Activated CD4-positive, CD25-positive, alpha-beta regulatory T cell treated with anti-CD3 and anti-CD28 coated beads, Interleukin-2, amount 50 U/mL, for 24 hours (primary cell): ENCODE data around the gene DAB2IP.

ENCODE experiments used
- ATAC-seq, 2 donors: fragments of 150-1000 bp; cut with Tn5 transposase; one replicate each; pipeline ENCODE4 v1.10.0; 2021; ENCODE audit warnings: mild to moderate bottlenecking in 1 of 2, moderate library complexity in 1 of 2

DAB2IP gene

DNA sequence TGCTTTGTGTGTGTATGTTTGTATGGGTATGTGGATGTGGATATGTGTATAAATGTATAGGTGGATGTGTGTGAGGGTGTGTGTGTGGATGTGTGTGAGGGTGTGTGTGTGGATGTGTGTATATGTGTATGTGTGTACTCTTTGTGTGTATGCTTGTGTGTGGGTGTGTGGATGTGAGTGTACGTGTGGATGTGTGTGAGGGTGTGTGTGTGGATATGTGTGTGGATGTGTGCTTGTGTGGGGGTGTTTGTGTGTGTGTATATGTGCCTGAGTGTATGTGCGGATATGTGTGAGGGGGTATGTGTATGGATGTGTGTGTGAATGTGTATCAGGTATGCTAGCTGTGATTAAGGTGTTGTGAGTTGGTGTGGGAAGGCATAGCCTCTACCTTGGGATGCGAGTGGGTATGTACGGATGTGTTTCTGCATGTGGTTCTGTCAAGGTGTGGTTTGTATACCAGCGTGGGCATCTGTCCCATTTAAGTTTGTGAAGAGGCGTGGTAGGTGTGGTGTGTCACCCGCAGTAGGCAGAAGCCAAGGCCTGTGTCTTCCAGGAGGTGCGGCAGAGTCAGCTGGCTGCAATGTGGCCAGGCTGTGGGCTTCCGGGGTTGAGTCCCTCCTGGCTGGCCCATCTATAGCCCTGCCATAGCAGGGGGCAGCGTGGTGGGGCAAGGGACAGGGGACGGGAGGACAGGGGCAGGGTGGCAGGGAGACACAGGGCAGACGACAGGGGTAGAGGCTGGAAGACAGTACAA, 155.8 kb downstream of the DAB2IP start:
- no peak for ATAC-seq

GRCh38 chr9:121807823-121808278, 156.4 kb downstream of the DAB2IP start:
- ATAC-seq = no peak

- ATAC-seq = no peak
Measured at GRCh38 chr9:121808781-121809180, 157.3 kb downstream of the DAB2IP start.

GRCh38 chr9:121809356-121810050, 158.1 kb downstream of the DAB2IP start:
- no peak for ATAC-seq

GRCh38 chr9:121810489-121810888, 159.1 kb downstream of the DAB2IP start:
- ATAC-seq = no peak

- no peak for ATAC-seq
Measured at GRCh38 chr9:121811140-121811539, 159.7 kb downstream of the DAB2IP start.

- ATAC-seq = no peak
Measured at GRCh38 chr9:121811751-121812150, 160.3 kb downstream of the DAB2IP start.

GRCh38 chr9:121812159-121812735, 160.8 kb downstream of the DAB2IP start:
- ATAC-seq = no peak

- ATAC-seq = no peak
Measured at GRCh38 chr9:121813519-121814210, 162.2 kb downstream of the DAB2IP start.

DNA sequence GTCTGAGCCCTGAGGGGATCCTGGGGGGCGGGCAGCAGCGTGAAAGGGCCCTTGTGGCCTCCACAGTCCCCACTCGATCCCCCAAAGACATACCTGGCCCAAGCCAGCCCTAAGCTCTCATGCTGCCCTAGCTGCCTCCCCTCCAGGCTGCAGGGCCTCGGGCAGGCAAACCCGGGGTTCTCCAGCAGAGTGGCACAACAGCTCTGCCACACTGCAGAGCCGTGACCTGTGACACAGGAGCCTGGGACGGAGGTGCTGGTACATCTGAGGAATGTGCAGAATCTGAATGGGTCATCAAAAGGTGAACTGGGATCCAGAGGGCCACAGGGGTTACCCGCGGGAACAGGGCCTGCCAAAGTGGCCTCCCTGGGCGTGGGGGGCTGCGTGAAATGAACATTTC, 163.2 kb downstream of the DAB2IP start:
- ATAC-seq = no peak

- ATAC-seq = no peak
Measured at GRCh38 chr9:121815084-121815483, 163.7 kb downstream of the DAB2IP start.

DNA sequence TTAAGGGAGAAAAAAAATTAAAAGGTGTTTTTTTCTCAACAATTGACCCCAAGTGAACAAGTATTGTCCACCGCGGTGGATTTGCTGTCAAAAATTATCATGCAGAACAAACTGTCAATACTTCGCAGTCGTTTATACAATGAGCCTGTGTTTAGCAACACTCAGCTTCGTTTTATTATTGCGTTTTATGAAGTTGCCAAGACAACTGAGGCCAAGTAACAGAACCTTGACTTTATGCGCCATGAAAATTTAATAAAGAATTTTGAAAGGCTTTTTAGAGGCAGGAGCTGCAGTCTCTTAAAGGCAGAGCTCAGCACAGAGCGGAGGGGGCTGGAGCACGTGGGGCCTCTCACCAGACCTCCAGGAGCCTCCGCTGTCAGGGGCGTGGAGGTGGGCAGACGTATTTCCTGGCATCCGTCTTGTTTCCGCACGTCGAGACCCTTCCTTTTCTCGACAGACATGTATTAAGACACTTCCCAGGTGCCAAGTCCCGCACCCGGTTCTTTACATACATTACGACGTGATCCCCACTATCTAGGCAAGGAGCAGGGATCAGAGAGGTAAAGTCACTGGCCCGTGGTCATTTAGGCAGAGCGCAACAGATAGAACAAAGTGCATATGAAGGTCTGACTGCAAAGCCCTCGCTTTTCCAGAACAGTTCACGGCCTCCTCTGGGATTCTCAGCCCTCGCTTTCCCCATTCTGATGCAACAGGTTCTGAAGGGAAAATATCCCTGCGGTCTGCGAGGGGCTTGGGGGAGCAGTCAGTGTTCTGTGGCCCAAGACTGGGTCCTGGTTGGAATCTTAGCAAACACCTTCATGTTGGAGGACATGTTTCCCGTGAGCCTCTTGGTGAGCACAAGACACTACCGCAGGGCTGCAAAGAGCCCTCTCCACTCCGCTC, 164.4 kb downstream of the DAB2IP start:
- ATAC-seq = no peak

GRCh38 chr9:121816449-121816817, 165.0 kb downstream of the DAB2IP start:
- no peak for ATAC-seq

- no peak for ATAC-seq
Measured at GRCh38 chr9:121816845-121817450, 165.5 kb downstream of the DAB2IP start.

DNA sequence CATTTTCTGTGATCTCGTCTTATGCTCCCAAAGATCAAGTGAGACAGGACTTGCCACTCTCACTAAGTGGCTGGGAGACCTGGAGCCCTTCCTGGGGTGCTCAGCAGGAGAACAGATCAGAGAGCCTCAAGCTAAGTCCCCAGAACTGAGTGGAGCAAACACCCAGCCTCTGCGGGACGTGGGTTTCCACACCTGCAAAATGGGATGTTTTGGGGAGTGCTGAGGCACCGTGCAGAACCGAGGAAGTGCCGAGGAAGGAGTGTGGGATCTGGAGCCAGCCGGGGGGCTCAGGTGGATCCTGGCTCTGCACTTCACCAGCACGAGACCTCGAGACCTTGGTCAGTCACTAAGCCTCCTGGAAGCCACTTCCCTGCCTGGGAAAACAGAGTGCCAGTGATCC, 166.0 kb downstream of the DAB2IP start:
- ATAC-seq = no peak

DNA sequence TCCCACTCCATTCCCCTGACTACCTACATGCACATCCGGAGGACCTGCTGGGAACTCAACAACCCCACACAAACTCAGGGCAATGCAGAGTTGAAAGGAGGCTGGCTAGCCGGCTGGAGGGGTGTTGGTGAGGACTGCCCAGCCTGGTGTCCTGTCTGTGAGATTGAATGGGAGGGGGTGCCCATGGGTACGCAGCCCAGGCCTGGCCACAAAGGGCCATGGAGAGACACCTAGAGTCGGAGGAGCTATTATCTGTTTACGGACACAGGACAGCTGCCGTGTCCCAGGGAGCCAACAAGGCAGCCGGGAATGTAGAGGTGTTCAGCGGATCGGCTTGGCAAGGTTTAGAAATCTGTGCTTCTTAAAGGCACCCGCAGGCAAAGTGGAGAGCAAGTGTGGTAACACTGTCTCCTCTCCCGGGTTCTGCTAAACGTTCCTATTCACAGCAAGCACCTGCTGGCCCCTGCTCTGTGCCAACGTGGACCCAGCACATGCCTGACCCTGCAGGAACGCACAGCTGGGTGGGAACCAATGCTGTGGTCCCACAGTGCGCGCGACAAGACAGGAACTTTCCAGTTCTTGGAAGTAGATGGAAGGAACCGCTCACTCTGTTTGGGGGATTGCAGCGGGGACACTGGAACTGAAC, 166.7 kb downstream of the DAB2IP start:
- no peak for ATAC-seq

DNA sequence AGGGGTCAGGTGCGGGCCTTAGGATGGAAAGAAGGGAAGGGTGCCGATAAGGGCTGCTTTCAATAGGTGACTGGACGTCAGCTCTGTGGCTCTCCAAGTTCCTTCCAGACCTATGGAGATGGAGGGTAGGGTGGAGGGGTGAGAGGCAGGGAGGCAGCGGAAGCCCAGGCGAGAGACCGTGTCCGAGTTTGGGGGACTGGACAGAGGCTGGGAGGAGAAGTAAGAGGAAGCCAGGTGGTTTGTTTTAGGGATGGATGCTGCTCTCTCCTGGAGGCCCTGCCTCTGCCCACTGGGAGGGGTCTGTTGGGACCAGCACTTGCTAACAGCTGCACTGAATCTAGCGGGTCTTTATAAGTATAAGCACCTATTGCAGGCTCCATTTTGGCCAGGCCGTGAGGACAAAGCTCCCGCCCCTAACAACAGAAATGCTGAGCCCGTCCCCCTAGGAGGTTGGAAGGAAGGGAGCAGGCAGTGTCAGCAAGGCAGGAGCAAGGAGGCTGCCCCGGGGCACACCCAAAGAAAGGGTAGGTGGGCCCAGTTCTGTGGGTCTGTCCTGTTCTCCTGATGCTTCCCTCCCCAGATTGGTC, 167.5 kb downstream of the DAB2IP start:
- no peak for ATAC-seq

- no peak for ATAC-seq
Measured at GRCh38 chr9:121819428-121820231, 168.2 kb downstream of the DAB2IP start.

- no peak for ATAC-seq
Measured at GRCh38 chr9:121820286-121821005, 169.0 kb downstream of the DAB2IP start.
